ENCODE measurements around the gene DTX4. TPM values are rescaled to one million over a fixed set of nuclear protein-coding genes. Genes with fewer than 3 reads are reported as not detected.

The DTX4 gene
- polyA plus RNA-seq, 1 of the 3 experiments (the other 2 are of a cell fraction), result 0.05 TPM

DNA sequence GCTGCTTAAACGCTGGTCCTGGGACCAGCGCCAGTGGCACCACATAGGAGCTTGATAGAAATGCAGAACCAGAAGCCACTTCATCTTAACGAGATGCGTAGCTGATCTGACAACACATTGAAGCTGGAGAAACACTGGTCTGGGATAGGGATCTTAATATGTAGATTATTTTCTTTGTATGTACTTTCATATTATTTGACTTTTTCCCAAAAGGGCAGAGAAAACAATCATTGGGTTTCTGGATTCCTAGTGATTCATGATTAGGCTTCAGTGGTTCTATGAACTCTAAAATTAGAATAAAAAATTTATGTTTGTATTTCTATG lies 28.5 kb downstream of the DTX4 start (continued):
- TF ChIP-seq MEF2A (IDR thresholded peaks at IDR 0.05; ENCODE audit: borderline replicate concordance, low read depth), result no peak

DNA sequence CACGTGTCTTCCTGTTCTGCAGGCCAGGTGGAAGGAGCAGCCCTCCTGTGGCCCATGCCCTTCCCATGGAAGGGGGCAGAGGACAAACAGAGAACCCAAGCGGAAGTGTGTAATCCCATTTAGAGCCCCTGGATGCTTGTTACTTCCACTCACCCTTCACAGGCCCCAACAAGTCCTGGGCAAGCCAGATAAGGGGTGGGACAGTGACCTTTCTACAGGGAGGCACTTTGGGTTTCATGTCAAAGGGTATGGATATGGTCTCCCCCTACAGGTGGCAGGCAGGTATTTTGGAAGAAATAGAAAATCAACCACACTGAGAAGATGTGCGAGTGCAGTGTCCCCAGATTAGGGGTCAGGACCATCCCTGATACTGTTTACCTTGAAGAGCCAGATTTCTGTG lies 29.4 kb downstream of the DTX4 start:
- H3K4me3 ChIP-seq (ENCODE audit: low read depth in 2 of 2, low read length in 1 of 2), result no peak overlapping the region
- no peak for DNase-seq
- no peaks in the 10 kb centered on the region for H3K79me2 ChIP-seq (ENCODE audit: insufficient read depth)
- no peaks in the 10 kb centered on the region for H3F3A ChIP-seq (replicated peaks; ENCODE audit: insufficient read depth)
- H3K27me3 ChIP-seq (ENCODE audit: insufficient read depth), result 0 out of 2 replicates have a peak, but pooled peaks cover 9% of the 10 kb centered on the region
- no peaks in the 10 kb centered on the region for H3K36me3 ChIP-seq (replicated peaks in 1 of 2; ENCODE audit: control insufficient read depth in 1 of 2, insufficient read depth in 2 of 2, low read length in 1 of 2)
- H3K9ac ChIP-seq, result no peak overlapping the region
- TF ChIP-seq TAF1 (IDR thresholded peaks at IDR 0.05; ENCODE audit: borderline replicate concordance, low read depth, low read length) (no peak), POLR2AphosphoS5 (IDR thresholded peaks at IDR 0.05; ENCODE audit: low read depth, low read length) (no peak), NRF1 (IDR thresholded peaks at IDR 0.05; ENCODE audit: low read depth, low read length) (no peak), YY1 (IDR thresholded peaks at IDR 0.05; ENCODE audit: low read depth) (no peak), RFX5 (IDR thresholded peaks at IDR 0.05; ENCODE audit: low read length) (no peak), FOXM1 (IDR thresholded peaks at IDR 0.05; ENCODE audit: low read depth) (no peak), GABPA (IDR thresholded peaks at IDR 0.05; ENCODE audit: low read depth) (no peak), GATA2 (CRISPR knock-in tag; IDR thresholded peaks at IDR 0.05) (no peak), RAD21 (IDR thresholded peaks at IDR 0.05; ENCODE audit: low read length) (no peak)
- TF ChIP-seq, protein P1, sequence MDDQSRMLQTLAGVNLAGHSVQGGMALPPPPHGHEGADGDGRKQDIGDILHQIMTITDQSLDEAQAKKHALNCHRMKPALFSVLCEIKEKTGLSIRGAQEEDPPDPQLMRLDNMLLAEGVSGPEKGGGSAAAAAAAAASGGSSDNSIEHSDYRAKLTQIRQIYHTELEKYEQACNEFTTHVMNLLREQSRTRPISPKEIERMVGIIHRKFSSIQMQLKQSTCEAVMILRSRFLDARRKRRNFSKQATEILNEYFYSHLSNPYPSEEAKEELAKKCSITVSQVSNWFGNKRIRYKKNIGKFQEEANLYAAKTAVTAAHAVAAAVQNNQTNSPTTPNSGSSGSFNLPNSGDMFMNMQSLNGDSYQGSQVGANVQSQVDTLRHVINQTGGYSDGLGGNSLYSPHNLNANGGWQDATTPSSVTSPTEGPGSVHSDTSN (IDR thresholded peaks at IDR 0.05), result no peak
- TF ChIP-seq, protein P2, sequence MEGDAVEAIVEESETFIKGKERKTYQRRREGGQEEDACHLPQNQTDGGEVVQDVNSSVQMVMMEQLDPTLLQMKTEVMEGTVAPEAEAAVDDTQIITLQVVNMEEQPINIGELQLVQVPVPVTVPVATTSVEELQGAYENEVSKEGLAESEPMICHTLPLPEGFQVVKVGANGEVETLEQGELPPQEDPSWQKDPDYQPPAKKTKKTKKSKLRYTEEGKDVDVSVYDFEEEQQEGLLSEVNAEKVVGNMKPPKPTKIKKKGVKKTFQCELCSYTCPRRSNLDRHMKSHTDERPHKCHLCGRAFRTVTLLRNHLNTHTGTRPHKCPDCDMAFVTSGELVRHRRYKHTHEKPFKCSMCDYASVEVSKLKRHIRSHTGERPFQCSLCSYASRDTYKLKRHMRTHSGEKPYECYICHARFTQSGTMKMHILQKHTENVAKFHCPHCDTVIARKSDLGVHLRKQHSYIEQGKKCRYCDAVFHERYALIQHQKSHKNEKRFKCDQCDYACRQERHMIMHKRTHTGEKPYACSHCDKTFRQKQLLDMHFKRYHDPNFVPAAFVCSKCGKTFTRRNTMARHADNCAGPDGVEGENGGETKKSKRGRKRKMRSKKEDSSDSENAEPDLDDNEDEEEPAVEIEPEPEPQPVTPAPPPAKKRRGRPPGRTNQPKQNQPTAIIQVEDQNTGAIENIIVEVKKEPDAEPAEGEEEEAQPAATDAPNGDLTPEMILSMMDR (IDR thresholded peaks at IDR 0.05), result no peak
- TF ChIP-seq, protein P3, sequence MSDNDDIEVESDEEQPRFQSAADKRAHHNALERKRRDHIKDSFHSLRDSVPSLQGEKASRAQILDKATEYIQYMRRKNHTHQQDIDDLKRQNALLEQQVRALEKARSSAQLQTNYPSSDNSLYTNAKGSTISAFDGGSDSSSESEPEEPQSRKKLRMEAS (IDR thresholded peaks at IDR 0.05; ENCODE audit: low read depth), result no peak
- POLR2A ChIA-PET, result no interaction called here
- no peak overlapping the region for H3K27ac ChIP-seq (ENCODE audit: low read depth in 2 of 2, low read length in 1 of 2)
- H4K20me1 ChIP-seq (ENCODE audit: insufficient read depth), result no peaks in the 10 kb centered on the region
- 47% methylated on average over 3 of the region's 3 CpGs for WGBS (ENCODE audit: low lambda C conversion rate)
- H2AFZ ChIP-seq (ENCODE audit: low read depth), result no peak overlapping the region
- no peaks in the 10 kb centered on the region for H3K9me3 ChIP-seq
- peaks cover 0 to 6% of the 10 kb centered on the region in 2 experiments; a peak in 1 of 4 replicates for H3K4me1 ChIP-seq (ENCODE audit: control insufficient read depth in 1 of 2, insufficient read depth in 2 of 2, low read depth in 1 of 2, low read length in 1 of 2)
- H3K4me2 ChIP-seq, result no peak overlapping the region
- CTCF ChIA-PET, result interaction anchor here (1.0 to 4.5 kb wide), 3 partner anchors 18 to 43 kb away, joined by 3 to 29 read pairs (median 9); partner anchors contain the start of gene DTX4
- H3K9me2 ChIP-seq, result no peaks in the 10 kb centered on the region

DNA sequence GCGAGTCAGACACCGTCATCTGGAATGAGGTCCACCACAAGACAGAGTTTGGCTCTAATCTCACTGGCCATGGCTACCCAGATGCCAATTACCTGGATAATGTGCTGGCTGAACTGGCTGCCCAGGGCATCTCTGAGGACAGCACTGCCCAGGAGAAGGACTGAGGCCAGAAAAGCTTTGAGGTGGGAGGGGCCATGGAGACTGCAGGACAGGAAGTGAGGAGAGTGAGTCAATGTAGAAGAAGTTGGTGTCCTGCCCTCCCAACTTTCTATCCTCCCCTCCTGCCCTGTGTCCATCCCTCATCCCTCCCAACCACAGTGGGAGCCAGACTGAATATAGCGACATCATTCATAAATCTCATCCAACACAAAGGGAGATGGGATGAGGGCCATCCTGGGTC lies 32.8 kb downstream of the DTX4 start:
- Histone ChIP-seq H3K4me3 (ENCODE audit: low read depth in 2 of 2, low read length in 1 of 2) (no peak overlapping the region), H3K4me2 (no peak overlapping the region), H3K79me2 (ENCODE audit: insufficient read depth) (no peaks in the 10 kb centered on the region), H3K4me1 (ENCODE audit: control insufficient read depth in 1 of 2, insufficient read depth in 2 of 2, low read depth in 1 of 2, low read length in 1 of 2) (no peaks in the 10 kb centered on the region), H3K27ac (ENCODE audit: low read depth in 2 of 2, low read length in 1 of 2) (no peak overlapping the region), H3K36me3 (replicated peaks in 1 of 2; ENCODE audit: control insufficient read depth in 1 of 2, insufficient read depth in 2 of 2, low read length in 1 of 2) (no peaks in the 10 kb centered on the region), H3K9me2 (no peaks in the 10 kb centered on the region), H3K9ac (no peak overlapping the region), H2AFZ (ENCODE audit: low read depth) (no peak overlapping the region), H3F3A (replicated peaks; ENCODE audit: insufficient read depth) (no peaks in the 10 kb centered on the region), H3K27me3 (ENCODE audit: insufficient read depth) (0 out of 2 replicates have a peak, but pooled peaks cover 2% of the 10 kb centered on the region), H3K9me3 (no peaks in the 10 kb centered on the region), H4K20me1 (ENCODE audit: insufficient read depth) (no peaks in the 10 kb centered on the region)
- no peak for DNase-seq
- ChIA-PET POLR2A (no interaction called here), CTCF (interaction anchor here (2.5 to 4.5 kb wide), 3 partner anchors 24 to 34 kb away, joined by 7 to 29 read pairs (median 27); partner anchors contain the start of gene DTX4)
- WGBS (ENCODE audit: low lambda C conversion rate), result 68% methylated on average over 3 of the region's 3 CpGs
- TF ChIP-seq RAD21 (IDR thresholded peaks at IDR 0.05; ENCODE audit: low read length) (no peak), EZH2phosphoT487 (IDR thresholded peaks at IDR 0.05; ENCODE audit: borderline replicate concordance, low read depth) (no peak), NRF1 (IDR thresholded peaks at IDR 0.05; ENCODE audit: low read depth, low read length) (no peak), RXRA (IDR thresholded peaks at IDR 0.05; ENCODE audit: borderline replicate concordance, low read depth) (no peak), JUND (IDR thresholded peaks at IDR 0.05) (no peak), POLR2AphosphoS5 (IDR thresholded peaks at IDR 0.05; ENCODE audit: low read depth, low read length) (no peak), ELF1 (IDR thresholded peaks at IDR 0.05) (no peak), RCOR1 (IDR thresholded peaks at IDR 0.05; ENCODE audit: low read length) (no peak), MXI1 (IDR thresholded peaks at IDR 0.05; ENCODE audit: low read depth, low read length) (no peak), TCF12 (IDR thresholded peaks at IDR 0.05) (no peak), SIN3A (IDR thresholded peaks at IDR 0.05; ENCODE audit: borderline replicate concordance, low read depth, low read length) (no peak)
- TF ChIP-seq, protein P4, sequence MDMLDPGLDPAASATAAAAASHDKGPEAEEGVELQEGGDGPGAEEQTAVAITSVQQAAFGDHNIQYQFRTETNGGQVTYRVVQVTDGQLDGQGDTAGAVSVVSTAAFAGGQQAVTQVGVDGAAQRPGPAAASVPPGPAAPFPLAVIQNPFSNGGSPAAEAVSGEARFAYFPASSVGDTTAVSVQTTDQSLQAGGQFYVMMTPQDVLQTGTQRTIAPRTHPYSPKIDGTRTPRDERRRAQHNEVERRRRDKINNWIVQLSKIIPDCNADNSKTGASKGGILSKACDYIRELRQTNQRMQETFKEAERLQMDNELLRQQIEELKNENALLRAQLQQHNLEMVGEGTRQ (IDR thresholded peaks at IDR 0.05; ENCODE audit: borderline replicate concordance, low read depth, low read length), result no peak
- TF ChIP-seq, protein P3 (IDR thresholded peaks at IDR 0.05; ENCODE audit: low read depth), result no peak
